GM18517 (cell line): ENCODE data around the gene MESP2.

Experiments used
- ATAC-seq: cut with Tn5 transposase; IDR thresholded peaks from one replicate; pipeline ENCODE4 v1.9.1; 2021; ENCODE audit warnings: mild to moderate bottlenecking, moderate library complexity; ENCODE audit not compliant: unreplicated experiment

Gene MESP2

GRCh38 chr15:89814112-89814742 lies 38.1 kb downstream of the MESP2 start:
- no peak for ATAC-seq

- ATAC-seq: no peak
These were observed 39.6 kb downstream of the MESP2 start for GRCh38 chr15:89815769-89816168.

- no peak for ATAC-seq
These were observed 41.7 kb downstream of the MESP2 start for GRCh38 chr15:89817701-89818280.

- ATAC-seq: no peak
These were observed 42.2 kb downstream of the MESP2 start for GRCh38 chr15:89818287-89818686.

- ATAC-seq: no peak
These were observed 44.8 kb downstream of the MESP2 start for GRCh38 chr15:89820666-89821611.

- no peak for ATAC-seq
These were observed 45.9 kb downstream of the MESP2 start for GRCh38 chr15:89822026-89822425.

- ATAC-seq: no peak
These were observed 46.4 kb downstream of the MESP2 start for GRCh38 chr15:89822611-89822950.

- no peak for ATAC-seq
These were observed 47.0 kb downstream of the MESP2 start for GRCh38 chr15:89822951-89823711.

- no peak for ATAC-seq
These were observed 47.9 kb downstream of the MESP2 start for GRCh38 chr15:89823836-89824606.

- no peak for ATAC-seq
These were observed 48.4 kb downstream of the MESP2 start for GRCh38 chr15:89824607-89824867.

- no peak for ATAC-seq
These were observed 49.3 kb downstream of the MESP2 start for GRCh38 chr15:89825271-89825940.

GRCh38 chr15:89826671-89827655 lies 50.8 kb downstream of the MESP2 start:
- no peak for ATAC-seq

- ATAC-seq: no peak
These were observed 51.7 kb downstream of the MESP2 start for GRCh38 chr15:89827829-89828228.
